SH-SY5Y (cell line): ENCODE data around the gene ARPC2.

Experiments
- GATA2 ChIP-seq: IDR thresholded peaks from 2 replicates; pipeline ENCODE4 v1.6.1; 2011; ENCODE audit warnings: mild to moderate bottlenecking, low read depth, low read length
- GATA3 ChIP-seq: IDR thresholded peaks from 2 replicates; pipeline ENCODE4 v1.6.1; 2011; ENCODE audit warnings: low read depth, mild to moderate bottlenecking, low read length, moderate library complexity

DNA sequence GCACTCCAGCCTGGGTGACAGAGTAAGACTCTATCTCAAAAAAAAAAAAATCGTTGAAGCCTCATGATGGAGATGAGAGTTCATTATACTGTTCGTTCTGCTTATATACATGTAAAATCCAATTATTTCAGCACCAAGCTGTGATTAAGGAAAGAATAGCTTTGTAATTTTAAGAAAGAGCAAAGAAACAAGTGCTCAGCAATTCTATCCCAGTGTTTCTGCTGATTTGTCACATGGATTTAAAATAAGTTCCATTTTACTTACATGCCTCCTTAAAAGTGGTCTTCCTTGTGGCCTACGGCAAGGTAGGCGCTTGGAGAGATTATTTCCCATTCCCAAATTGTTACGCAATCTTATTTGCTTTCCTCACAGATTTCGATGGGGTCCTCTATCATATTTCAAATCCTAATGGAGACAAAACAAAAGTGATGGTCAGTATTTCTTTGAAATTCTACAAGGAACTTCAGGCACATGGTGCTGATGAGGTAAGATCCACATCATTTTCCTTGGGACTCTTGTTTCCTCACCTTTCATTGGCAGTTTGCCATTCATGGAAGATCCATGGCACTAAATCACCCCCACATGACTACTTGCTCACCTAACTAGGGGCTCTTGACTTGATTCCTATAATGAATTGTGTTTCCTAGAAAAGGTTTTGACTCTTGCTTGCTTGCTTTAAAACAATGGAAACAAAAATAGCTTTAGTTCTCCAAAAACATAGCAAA is 11.5 kb downstream of the ARPC2 start:
- TF ChIP-seq GATA2 (no peak), GATA3 (no peak)
